Fibroblast of skin of back (primary cell): ENCODE measurements around the gene PDE10A.
"Not testable (repeated sequence)": the region's sequence is repeated elsewhere in the genome, so short reads cannot be mapped to it uniquely, and the experiment has no call there.

Experiments used
- DNase-seq: peaks from one replicate; pipeline ENCODE4 v3.0.0-alpha.2; 2013

PDE10A gene

GRCh38 chr6:165624871-165625639 lies 38.0 kb downstream of the PDE10A start:
- no peak for DNase-seq

DNA sequence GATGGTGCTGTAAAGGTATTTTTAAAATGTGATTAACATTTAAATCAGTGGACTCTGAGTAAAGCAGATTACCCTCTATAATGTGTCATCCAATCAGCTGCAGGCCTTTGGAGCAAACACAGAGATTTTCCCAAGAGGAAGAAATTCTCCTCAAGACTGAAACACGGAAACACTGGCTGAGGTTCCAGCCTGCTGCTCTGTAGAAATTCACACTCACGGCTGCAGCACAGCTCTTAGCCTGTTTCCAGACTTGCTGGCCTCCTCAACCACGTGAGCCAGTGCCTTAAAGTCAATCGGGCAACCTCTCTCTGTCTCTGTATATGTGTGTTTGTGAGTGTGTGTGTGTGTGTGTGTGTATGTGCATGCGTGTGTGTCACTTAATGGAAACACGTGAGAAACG lies 41.1 kb downstream of the PDE10A start:
- DNase-seq = no peak

- not testable (repeated sequence) for DNase-seq
These were observed 44.1 kb downstream of the PDE10A start for GRCh38 chr6:165618891-165619290.

- DNase-seq = no peak
These were observed 44.8 kb downstream of the PDE10A start for GRCh38 chr6:165618241-165618640.

GRCh38 chr6:165617528-165617927 lies 45.5 kb downstream of the PDE10A start:
- no peak for DNase-seq

DNA sequence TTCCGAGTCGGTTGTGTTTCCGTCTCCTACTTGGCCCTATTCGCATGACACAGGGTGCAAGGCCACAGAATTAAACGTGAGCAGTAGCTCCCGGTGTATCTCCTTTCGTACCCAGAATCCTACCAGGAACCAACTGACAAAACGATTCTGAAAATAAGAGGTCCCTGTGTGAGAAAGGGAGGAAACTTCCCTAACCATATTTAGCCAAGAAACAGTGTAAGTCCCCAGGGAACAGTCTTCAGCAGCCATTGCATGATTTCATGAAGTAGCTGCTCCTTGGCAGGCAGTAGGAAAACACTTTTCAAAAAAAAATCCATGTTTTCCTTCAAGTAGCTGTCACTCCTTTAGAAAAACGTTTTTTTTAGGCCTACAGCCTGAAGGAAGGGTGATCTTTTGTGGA lies 46.9 kb downstream of the PDE10A start:
- DNase-seq = peak; percentile 61

- peak; percentile 17 for DNase-seq
These were observed 47.4 kb downstream of the PDE10A start for GRCh38 chr6:165615636-165616035.

- DNase-seq = no peak
These were observed 51.7 kb downstream of the PDE10A start for GRCh38 chr6:165611294-165611693.

DNA sequence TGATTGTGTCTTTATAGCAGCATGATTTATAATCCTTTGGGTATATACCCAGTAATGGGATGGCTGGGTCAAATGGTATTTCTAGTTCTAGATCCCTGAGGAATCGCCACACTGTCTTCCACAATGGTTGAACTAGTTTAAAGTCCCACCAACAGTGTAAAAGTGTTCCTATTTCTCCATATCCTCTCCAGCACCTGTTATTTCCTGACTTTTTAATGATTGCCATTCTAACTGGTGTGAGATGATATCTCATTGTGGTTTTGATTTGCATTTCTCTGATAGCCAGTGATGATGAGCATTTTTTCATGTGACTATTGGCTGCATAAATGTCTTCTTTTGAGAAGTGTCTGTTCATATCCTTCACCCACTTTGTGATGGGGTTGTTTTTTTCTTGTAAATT lies 54.5 kb downstream of the PDE10A start:
- not testable (repeated sequence) for DNase-seq

DNA sequence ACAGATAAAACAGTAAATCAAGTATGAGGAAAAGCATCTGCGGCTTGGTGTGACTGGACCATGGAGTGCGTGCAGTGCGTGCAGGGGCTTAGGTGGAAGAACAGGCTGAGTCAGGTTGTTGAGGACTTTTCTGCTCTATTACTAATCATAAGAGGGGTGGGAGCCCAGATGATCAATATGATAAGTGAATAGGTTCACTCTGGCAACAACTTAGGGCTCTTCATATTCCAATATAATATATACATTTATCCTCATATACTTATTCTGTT lies 56.4 kb downstream of the PDE10A start:
- DNase-seq = no peak

GRCh38 chr6:165605901-165606739 lies 56.9 kb downstream of the PDE10A start:
- DNase-seq = no peak

DNA sequence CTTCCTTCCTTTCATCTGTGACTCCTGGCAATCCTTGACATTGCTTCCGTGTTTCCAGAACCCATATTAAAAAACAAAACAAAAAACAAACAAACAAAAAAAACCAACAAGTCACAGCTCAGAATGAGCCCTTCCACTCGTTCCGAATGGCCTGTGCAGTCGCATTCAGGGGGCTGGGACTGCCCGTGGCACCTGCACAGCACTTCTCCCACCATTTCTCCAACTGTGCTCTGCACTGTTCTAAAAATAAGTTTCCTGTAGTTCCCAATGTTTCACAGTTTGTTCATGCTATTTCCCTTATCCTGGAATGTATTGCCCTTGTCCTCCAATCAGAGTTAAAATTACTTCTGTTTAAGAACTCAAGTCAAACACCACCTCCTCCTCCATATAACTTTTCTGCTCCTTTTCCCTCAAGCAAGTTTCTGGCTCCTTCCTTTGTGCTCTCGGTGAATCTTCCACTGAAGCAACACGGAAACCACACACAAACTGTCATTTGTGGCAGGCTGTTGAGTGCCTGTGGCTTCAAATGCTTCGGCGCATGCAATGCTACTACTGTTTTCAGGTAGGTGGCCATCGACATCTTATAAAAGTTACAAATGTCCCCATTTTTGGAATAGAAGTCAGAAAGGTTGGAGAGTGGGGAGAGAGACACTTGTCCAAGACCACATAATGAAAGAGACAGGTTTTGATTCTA lies 57.7 kb downstream of the PDE10A start:
- DNase-seq = no peak

DNA sequence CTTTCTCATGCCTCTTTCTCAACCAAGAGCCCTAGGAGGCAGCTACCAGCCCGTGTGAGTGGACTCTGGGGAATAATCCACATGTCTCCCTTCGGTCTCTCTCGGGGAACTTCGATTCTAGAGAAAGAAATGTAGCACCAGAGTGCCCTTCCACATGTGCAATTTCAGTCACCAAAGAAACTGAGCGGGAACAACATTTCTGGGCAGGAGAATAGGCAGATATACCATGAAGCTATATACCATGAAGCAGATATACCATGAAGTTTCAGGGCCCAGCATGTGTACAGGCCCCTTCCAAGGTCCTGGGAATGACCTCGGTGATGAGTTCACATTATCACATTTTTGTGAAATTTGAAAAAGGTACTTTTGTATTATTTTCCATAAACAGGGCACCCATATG lies 60.8 kb downstream of the PDE10A start:
- DNase-seq = no peak

GRCh38 chr6:165600606-165601005 lies 62.4 kb downstream of the PDE10A start:
- no peak for DNase-seq

DNA sequence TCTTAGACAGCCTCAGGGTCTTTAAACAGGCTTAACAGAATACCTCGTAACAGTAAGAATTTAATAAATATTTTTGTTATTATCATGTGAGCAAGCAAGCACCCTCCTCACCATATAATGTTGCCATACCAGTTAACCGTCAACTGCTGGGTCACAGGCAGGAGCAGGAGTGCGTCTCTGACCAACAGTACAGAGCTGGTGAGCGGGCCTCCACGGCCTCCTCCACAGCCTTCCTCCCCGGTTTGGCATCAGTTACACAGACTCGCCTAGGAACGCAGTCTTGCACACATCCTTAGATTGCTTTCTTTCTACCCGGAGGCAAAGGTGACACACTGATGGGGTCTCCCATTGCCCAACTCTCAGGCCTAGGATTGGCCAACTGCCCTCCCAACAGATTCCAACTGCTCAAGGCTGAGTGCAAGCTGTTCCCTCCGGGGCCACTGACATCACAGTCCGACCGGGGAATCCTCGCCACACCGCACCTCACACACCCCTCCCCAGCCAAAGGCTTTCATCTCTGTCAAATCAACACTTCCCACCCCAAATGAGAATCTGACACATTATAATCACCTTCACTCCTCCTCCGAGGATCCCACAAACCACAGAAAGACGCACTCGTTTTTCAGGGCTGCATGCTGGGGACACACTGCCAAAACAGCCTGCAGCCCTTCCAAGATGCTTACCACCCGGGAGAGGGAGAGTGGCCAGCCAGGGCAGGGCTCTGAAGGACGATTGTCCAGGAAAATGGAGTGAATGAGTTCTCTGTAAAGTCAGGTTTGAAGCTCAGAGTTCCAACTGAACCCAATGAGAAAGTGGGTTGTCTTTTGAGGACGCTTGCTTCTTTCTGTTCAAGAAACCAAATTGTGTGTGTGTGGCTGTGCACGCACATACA lies 63.2 kb downstream of the PDE10A start:
- no peak for DNase-seq

GRCh38 chr6:165599121-165599520 lies 63.9 kb downstream of the PDE10A start:
- DNase-seq = no peak

GRCh38 chr6:165597821-165598220 lies 65.2 kb downstream of the PDE10A start:
- no peak for DNase-seq

- DNase-seq = no peak
These were observed 68.3 kb downstream of the PDE10A start for GRCh38 chr6:165594584-165595333.

GRCh38 chr6:165592947-165593346 lies 70.1 kb downstream of the PDE10A start:
- DNase-seq = not testable (repeated sequence)

DNA sequence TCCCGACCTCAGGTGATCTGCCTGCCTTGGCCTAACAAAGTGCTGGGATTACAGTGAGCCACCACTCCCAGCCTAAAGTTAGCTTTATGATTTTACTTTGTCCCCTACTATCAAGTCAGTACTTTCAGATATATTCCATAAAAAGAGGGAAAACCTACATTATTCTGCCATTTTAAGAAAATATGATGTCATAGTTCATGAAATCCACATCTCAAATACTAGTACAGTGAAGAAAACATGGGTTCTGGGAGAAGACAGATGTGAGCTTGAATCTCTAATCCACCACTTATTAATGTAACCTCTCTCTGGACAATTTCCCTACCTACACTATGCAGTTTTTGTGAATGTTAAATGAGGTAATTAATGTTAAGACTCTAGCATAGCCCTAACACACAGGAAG lies 74.5 kb downstream of the PDE10A start:
- DNase-seq = no peak

- no peak for DNase-seq
These were observed 75.8 kb downstream of the PDE10A start for GRCh38 chr6:165587206-165587605.

GRCh38 chr6:165586706-165587105 lies 76.3 kb downstream of the PDE10A start:
- DNase-seq = no peak
